Stromal cell of bone marrow (primary cell): Measurements from ENCODE around the gene CTCF.

Experiments
- DNase-seq: peaks from one replicate; pipeline ENCODE4 v3.0.0-alpha.2; 2012; ENCODE audit warnings: low read depth

The CTCF gene

GRCh38 chr16:67679935-67680897, 117.9 kb downstream of the CTCF start:
- no peak for DNase-seq

DNA sequence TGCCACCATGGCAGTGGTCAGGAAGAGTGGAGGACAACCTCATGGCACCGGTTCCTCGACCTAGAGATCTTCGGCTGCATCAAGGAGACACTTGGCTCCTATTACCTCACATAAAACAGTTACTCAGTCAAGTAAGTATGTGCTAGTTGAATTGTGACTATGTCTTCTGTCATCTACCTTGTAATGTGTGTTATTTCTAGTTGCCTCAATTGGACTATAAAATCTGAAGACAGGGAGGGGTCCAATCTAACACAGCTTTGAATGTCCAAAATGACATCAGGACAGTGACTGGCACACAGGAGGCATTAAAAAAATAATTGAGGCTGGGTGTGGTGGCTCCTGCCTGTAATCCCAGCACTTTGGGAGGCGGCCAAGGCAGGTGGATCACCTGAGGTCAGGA, 121.4 kb downstream of the CTCF start:
- DNase-seq, result no peak

DNA sequence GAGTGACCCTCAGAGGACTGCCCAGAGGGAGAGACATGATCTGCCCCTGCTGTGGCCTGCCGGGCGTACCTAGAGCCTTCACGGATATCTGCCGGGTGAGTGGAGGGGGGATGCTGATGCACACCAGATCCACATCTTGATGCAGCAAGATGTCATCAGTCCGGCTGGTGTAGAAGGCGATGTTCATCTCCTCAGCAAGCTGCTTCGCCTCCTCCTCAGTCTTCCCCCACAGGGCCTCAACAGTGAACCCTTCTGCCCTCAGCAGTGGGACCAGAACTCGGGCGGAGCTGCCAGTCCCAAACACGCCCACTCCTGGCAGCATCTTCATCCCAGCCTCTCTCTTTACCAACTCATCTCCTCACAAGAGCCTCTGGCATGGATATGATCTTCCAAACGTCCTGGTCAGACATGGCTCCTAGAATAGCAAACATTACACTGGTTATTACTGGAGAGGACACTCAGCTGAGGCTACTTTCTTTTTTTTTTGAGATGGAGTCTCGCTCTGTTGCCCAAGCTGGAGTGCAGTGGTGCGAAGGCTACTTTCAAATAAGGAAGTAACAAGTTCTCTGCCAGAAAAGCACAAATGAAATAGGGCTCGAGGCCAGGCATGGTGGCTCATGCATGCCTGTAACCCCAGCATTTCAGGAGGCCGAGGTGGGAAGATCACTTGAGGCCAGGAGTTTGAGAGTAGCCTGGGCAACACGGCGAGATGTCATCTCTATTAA, 123.2 kb downstream of the CTCF start:
- no peak for DNase-seq
